ENCODE measurements around the gene NDST3.

Gene NDST3

GRCh38 chr4:118081434-118081833 is 47.1 kb downstream of the NDST3 start:
- DNase-seq (ENCODE audit: low spot score), result no peak

GRCh38 chr4:118082182-118082581 is 47.9 kb downstream of the NDST3 start:
- no peak for DNase-seq (ENCODE audit: low spot score)

- no peak for DNase-seq (ENCODE audit: low spot score)
These were observed 51.4 kb downstream of the NDST3 start for GRCh38 chr4:118085700-118086099.

GRCh38 chr4:118086344-118086743 is 52.1 kb downstream of the NDST3 start:
- peak; percentile 26 for DNase-seq (ENCODE audit: low spot score)

- no peak for DNase-seq (ENCODE audit: low spot score)
These were observed 53.1 kb downstream of the NDST3 start for GRCh38 chr4:118087366-118087765.

- DNase-seq (ENCODE audit: low spot score), result no peak
These were observed 64.8 kb downstream of the NDST3 start for GRCh38 chr4:118099106-118099505.

- no peak for DNase-seq (ENCODE audit: low spot score)
These were observed 67.9 kb downstream of the NDST3 start for GRCh38 chr4:118102195-118102594.

GRCh38 chr4:118112117-118113046 is 78.1 kb downstream of the NDST3 start:
- DNase-seq (ENCODE audit: low spot score), result no peak

- DNase-seq (ENCODE audit: low spot score), result no peak
These were observed 78.9 kb downstream of the NDST3 start for GRCh38 chr4:118113220-118113619.

- DNase-seq (ENCODE audit: low spot score), result no peak
These were observed 80.4 kb downstream of the NDST3 start for GRCh38 chr4:118114720-118115119.

- no peak for DNase-seq (ENCODE audit: low spot score)
These were observed 86.0 kb downstream of the NDST3 start for GRCh38 chr4:118120120-118120760.

- no peak for DNase-seq (ENCODE audit: low spot score)
These were observed 90.7 kb downstream of the NDST3 start for GRCh38 chr4:118124997-118125396.

GRCh38 chr4:118139241-118139640 is 105.0 kb downstream of the NDST3 start:
- no peak for DNase-seq (ENCODE audit: low spot score)

- DNase-seq (ENCODE audit: low spot score), result no peak
These were observed 107.0 kb downstream of the NDST3 start for GRCh38 chr4:118141240-118141639.

GRCh38 chr4:118154649-118155048 is 120.4 kb downstream of the NDST3 start:
- peak; percentile 24 for DNase-seq (ENCODE audit: low spot score)

GRCh38 chr4:118155516-118155915 is 121.2 kb downstream of the NDST3 start:
- DNase-seq (ENCODE audit: low spot score), result no peak

GRCh38 chr4:118158763-118159375 is 124.6 kb downstream of the NDST3 start:
- no peak for DNase-seq (ENCODE audit: low spot score)

- no peak for DNase-seq (ENCODE audit: low spot score)
These were observed 133.0 kb downstream of the NDST3 start for GRCh38 chr4:118167306-118167705.

GRCh38 chr4:118171381-118171780 is 137.1 kb downstream of the NDST3 start:
- no peak for DNase-seq (ENCODE audit: low spot score)

- no peak for DNase-seq (ENCODE audit: low spot score)
These were observed 138.8 kb downstream of the NDST3 start for GRCh38 chr4:118173126-118173525.

- DNase-seq (ENCODE audit: low spot score), result peak; percentile 74
These were observed 139.9 kb downstream of the NDST3 start for GRCh38 chr4:118173956-118174725.

- DNase-seq (ENCODE audit: low spot score), result no peak
These were observed 141.2 kb downstream of the NDST3 start for GRCh38 chr4:118175506-118175905.

Measured in AG08395 (cell line).